ENCODE measurements around the gene ZNF189.

DNA sequence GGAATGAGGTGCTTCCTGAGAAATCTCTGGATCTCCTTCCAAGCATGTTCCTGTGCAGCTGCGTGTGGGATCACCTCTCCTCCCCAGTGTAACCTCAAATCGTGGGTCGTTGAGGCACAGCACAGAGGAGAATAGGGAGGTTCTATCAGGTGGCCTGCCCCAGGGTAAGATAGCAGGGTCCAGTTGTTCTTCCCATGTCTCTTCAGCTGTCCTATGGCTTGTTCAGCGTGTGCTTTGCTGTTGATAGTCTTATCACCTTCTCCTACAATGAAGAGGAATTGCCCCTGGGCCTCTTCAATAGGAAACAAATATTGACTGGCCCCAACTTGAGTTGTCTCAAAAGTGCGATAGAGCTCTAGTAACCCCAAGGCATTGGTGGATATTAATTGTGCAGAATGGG is 36.2 kb upstream of the ZNF189 start:
- TF ChIP-seq SUZ12 (IDR thresholded peaks at IDR 0.05) = no peak
- TF ChIP-seq HDGF (IDR thresholded peaks at IDR 0.05; ENCODE audit: borderline replicate concordance) = no peak
- TF ChIP-seq ARNT (IDR thresholded peaks at IDR 0.05) = no peak
- no peak for TF ChIP-seq FOXA1 (IDR thresholded peaks at IDR 0.05)
- TF ChIP-seq FOXK2 (IDR thresholded peaks at IDR 0.05) = no peak
- TF ChIP-seq SP1 (IDR thresholded peaks at IDR 0.05) = no peak
- TF ChIP-seq NFRKB (IDR thresholded peaks at IDR 0.05) = no peak

All from HEK293T (cell line).